Fibroblast of upper back skin (primary cell): Measurements from ENCODE around the gene NWD2.
A peak's percentile ranks its signal among the peaks of the same experiment; 100 is the strongest.

Experiments
- DNase-seq: peaks from one replicate; pipeline ENCODE4 v3.0.0-alpha.2; 2013

NWD2 gene

GRCh38 chr4:37443137-37443536 lies 198.6 kb downstream of the NWD2 start:
- no peak for DNase-seq

DNA sequence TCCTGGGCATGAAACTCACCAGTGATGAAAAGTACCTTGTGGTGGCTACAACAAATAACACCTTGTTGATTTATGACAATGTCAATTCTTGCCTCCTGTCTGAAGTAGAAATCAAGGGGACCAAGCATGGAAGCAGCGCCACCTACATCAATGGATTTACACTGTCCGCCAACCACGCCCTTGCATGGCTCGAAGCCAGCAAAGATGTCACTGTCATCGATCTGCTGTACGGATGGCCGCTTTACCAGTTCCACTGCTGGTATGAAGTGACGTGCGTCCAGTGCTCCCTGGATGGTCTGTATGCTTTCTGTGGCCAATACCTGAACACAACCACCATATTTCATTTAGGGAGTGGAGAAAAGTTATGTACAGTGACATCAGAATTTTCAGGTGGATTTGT lies 200.5 kb downstream of the NWD2 start:
- no peak for DNase-seq

GRCh38 chr4:37446016-37446415 lies 201.5 kb downstream of the NWD2 start:
- DNase-seq, result peak; percentile 35

DNA sequence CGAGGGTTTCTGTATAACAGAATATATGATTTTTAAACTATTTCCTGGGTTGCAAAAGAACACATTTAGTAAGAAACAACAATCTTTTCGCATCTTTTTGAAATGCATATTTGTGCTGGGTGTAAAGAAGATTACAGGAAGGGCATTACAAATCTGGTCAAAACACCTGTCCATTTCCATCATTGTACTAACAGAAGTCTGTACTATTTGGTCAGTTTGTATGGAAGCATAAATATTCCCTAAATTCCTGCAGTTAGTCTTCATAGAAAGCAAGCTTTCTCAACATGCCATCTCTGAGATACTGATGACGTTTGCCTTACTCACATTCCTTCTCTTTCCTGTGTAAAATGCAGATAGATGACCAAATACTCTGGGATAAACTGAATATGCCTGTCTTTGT lies 203.3 kb downstream of the NWD2 start:
- DNase-seq, result no peak

GRCh38 chr4:37450309-37450708 lies 205.8 kb downstream of the NWD2 start:
- DNase-seq, result no peak

- DNase-seq, result no peak
Observed at GRCh38 chr4:37450911-37451310, 206.4 kb downstream of the NWD2 start.

DNA sequence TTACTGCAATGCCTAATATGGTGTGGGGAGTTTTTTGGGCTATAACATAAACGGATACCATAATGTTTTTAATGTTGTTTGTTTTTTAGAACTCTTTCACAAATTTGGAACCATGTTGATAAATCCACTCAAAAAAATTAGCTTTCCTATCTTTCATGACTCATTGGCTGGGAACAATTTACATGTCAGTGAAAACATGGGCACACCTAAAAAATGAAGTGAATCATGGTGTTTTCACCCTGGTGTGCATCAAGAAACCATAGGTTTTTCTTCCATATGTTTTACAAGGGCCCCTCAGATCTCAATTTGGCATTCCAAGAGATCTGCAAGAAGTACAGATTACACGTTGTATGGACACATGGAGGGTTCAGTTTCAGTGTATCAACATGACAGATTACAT lies 207.1 kb downstream of the NWD2 start:
- no peak for DNase-seq

DNA sequence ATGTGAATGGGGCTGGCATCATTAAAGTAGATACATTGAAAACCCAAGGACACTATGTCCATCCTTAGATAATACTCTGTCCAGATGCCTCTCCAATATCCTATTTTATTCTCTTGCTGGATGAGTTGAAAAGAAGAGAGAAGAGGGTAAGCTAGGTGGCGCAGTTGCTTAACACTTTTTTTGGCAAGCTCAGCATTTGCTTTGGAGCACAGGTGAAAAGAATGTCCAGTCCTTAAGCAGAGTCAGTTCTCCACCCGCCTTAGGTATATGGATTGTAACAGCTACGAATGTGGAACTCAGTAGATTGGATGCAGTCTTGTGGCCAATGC lies 208.4 kb downstream of the NWD2 start:
- peak; percentile 54 for DNase-seq

- peak; percentile 12 for DNase-seq
Observed at GRCh38 chr4:37453281-37453998, 208.9 kb downstream of the NWD2 start.

DNA sequence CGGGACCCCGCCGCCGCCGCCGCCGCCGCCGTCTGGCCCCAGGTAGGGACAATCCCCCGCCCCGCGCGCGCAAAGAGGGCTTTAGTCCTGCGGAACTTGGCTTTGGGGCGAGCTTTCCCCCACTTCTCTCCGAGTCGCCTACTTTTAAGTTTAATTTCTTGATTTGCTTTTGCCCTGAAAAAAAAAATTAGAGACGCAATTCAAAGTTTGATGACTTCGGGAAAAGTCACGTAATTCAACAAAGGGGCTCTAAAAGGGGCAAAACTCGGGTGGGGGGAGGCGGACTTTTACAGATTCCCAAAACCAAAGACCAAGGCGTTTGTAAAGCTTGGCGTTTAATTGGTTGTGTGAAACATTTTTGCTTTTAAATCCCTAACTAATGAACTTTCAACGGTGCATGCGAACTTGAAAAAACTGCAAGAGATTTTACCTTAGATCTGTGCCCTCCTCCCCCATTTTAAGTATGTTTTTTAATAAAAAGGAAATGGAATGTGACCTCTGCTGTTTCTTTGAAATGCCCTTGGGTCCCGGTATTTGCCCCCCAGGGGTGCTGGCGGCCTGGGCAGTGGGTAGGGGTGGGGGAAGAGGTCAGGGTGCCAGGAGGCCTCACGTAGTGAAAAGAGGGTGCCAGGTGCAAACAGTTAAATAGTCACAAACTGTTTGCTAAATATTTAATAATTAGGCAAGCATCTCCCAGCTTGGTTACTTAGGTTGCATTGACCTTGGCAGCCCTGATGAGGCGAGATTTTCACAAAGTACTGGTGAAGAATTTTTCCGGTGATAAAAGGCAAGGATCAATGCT lies 209.7 kb downstream of the NWD2 start:
- DNase-seq, result no peak

DNA sequence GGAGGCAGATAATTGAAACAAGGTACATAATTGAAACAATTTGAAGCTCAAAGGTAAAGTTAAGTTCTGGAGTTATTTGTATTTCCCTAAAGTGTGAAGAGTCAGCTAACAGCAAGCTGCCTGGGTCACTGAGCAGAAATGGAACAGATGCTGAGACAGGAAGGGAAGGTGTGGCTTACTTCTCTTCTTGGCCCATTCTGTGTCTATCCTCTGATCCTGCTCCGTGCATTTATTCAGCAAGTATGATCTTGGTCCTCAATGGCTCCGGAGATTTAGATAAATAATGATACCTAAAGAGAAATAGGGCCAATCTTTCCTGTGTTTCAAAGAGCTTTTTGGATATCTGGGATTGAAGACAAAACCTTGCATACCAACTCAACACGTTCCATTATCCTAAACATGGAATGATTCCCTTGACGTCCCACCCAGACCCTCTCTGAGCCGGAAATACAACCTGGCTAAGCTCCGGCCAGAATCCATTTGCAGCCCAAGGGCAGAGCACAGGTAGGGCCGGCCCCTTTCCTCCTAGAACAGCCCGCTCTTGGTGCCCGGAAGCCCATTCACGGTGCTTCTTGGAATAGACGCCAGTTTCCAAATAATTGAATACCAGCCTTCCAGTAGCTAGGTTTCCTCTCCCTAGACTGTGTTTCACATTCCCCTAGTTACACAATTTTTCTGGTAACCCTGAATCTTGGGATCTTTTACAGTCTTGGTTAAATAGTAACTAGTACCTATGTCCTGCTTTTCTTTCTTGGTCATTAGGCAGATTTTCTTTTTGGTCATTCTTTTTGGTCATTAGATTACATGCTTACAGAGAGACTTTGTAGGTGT lies 211.0 kb downstream of the NWD2 start:
- DNase-seq, result no peak

DNA sequence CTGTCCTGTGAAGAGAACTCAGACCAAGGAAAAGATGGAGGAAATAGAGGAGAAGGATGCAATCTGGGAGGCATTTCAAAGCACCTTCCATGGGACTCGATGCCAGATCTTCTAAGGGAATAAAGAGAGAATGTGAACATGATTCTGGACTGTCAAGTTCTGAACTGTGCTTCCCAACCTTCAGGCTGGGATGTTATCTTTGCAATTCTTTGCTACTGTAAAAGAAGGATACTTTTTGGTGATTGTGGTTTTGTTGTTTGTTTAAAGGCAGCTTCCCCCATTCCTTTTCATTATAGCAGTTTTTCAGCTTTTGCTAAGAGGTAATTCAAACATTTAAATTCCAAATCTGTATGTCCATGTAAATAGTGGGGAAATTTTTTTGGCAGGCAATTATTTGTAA lies 217.3 kb downstream of the NWD2 start:
- no peak for DNase-seq

DNA sequence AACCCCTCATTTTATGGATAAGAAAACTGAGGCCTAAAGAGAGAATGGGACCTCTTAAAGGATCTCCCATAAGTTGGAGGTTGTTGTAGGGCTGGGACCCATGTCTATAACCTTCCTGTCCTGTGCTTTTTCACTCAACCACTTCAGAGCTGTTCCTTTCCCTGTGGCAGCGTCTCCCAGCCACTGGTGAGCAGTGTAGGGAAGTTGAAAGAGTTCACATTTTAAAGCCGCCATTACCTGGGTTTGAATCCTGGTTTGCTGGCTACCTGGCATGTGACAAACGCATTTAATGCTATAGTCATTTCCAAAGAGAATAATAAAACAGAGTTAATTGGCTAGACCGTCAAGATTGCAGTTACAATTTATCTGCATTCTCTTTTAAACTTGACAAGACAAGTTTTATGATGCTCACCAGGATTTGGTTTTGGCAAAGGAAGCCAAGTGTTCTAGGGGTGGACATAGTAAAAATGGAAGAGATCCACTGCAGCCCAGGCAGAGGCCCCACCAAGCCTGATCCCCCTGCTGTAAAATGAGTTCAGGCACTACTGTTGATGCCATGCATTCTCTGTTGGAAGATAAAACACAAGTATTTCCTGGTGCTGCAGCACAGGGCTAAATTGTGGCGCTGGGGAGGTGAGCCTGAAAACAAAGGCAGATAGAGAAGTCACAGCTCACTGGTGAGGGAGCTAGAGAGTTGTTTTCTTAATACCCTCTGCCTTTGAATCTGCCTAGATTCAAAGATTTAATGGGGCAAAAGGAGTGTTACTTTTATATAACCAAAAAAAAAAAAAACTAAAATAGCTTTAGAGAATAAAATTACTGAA lies 218.7 kb downstream of the NWD2 start:
- DNase-seq, result no peak

- no peak for DNase-seq
Observed at GRCh38 chr4:37464373-37465128, 220.0 kb downstream of the NWD2 start.

- DNase-seq, result no peak
Observed at GRCh38 chr4:37465296-37465695, 220.8 kb downstream of the NWD2 start.

- no peak for DNase-seq
Observed at GRCh38 chr4:37465845-37466244, 221.3 kb downstream of the NWD2 start.

- DNase-seq, result no peak
Observed at GRCh38 chr4:37467223-37467622, 222.7 kb downstream of the NWD2 start.

- no peak for DNase-seq
Observed at GRCh38 chr4:37467824-37468223, 223.3 kb downstream of the NWD2 start.

DNA sequence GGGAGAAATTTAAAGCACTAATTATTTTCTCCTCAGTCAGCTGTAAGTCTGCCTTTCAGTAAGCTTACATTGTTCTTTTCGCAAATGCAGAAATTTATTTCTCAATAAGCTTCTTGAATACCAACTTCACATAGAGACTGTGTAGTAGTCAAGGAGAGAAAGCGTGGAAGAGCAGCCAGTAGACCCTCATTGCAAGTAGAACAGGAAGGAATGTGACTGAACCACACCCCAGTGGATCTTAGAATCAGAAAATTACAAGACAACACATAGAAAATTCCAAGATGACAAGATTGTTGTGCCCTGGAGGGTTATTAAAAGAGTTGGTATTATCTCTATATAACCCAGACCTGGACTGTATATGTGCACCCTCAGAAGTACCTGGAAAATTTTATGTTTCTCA lies 224.7 kb downstream of the NWD2 start:
- DNase-seq, result no peak

GRCh38 chr4:37470245-37470644 lies 225.7 kb downstream of the NWD2 start:
- no peak for DNase-seq

- DNase-seq, result no peak
Observed at GRCh38 chr4:37471093-37471492, 226.6 kb downstream of the NWD2 start.

DNA sequence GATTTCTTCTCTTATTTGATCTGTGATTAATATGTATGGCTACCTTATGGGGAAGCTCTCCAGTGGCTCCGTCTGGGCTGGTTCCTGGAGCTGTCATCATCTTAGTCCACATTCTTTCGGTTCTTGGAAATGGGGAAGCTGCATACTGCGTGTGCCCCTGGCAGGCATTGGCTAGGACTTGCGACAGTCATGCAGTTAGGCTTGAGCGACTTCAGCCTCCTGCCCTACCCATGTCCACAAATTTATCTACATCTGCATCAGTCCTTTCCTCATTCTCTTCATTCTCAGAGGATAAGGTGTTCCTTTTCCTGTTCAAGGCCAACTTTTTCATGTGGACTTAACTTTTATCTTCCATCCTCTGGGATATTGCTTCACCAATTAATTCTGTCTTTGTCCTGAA lies 227.4 kb downstream of the NWD2 start:
- DNase-seq, result no peak
